ENCODE results near the gene IMMP2L.

IMMP2L gene

DNA sequence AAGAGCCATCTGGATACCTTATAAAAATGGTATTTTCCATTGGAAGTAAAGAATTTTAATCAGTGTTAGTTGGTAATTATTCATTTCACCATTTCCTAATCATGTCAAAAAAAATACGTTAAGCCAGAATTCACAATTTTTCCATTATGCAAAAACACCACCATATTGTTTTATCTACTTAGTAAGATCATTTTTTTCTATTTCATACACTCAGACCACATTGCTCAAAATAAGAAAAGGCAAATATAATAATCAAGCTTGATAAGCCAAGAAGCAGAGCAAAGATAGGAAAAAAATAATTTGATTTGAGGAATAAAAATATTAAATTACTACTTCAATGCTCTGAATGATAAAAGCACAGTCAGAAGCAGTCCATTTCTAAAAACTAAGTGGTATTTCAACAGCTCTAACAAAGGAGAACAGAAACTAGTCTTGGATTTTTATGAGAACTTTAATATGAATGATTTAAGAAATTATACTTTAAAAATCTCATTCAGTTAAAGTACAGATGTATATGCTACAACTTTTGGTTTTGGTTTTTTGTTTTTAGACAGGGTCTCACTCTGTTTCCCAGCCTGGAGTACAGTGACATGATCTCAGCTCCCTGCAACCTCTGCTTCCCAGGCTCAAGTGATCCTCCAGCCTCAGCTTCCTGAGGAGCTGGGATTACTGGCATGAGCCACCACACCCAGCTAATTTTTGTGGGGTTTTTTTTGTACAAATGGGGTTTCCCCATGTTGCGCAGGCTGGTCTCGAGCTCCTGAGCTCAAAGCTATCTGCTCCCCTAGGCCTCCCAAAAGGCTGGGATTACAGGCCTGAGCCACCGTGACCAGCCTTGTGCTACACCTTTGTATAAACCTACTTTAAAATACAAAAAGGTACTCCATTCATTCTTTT, 424.7 kb downstream of the IMMP2L start:
- DNase-seq = no peak

DNA sequence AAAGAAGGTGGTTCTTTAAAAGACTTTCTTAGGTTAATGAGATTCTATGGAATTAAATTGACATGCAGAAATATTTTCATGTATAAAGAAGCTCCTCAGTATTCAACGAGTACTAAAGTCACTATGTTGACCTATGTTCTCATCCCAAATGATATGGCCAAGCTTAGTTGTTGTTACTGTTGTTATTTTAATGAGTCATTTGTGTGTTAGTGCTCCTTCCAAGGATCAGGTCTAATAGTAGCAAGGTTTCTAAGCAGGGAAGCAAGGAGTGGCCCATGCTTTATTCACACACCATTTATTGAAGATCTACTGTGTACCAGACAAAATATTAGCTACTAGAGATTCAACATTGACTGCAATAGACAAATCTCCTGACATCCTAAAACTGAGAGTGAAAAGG, 429.5 kb downstream of the IMMP2L start:
- no peak for DNase-seq

DNA sequence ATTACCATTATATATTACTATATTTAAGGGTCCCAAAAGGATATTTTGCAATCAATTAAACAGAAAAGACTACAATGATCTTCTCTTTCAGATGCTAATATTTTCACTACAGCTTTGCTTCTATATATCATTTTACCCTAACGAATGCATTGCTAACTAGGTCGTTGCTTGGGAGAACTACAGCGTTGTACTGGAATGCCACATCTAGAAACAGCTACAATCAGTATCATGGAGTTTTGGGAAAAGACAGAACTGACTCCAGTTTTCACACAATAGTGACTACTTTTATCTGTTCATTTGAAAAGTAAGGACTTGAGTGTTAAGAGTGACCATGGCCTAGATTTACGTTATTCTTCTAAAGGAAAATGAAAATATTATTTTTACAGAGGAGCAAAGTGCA, 432.9 kb downstream of the IMMP2L start:
- DNase-seq = no peak

DNA sequence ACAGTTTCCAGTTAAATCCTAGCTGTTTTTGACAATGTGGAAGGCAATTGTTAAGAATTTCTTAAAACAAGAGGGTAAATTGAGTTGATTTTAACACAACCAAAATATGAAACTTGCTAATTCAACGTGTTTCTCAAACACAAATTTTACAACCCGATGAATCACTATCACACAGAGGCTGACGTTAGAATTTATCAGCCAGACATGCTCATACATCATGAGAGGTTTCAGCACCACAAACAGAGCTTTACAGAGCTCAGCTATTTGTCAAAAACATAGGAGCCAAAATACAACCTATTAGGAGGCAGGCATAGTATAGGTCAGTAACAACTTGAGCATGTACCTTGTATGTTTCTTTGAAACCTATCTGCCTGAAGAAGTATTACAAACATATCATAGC, 435.3 kb downstream of the IMMP2L start:
- DNase-seq = no peak

DNA sequence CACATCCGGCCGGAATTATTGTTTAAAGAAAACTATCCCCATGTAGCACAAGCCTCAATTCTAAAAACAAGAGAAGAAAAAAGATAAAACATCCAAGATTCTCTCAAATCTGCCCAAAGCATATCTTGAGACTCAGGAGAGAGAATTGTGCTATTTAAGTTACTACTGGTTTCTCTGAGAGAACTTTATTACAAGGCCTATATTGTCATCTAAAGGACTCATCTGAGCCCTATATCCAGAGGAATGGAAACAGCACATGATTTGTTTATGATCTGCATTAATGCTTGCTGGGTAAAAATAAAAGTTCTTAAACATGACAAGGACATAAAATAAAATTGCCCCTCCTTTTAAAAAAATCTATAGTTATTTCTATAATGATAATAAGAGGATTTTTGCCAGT, 446.3 kb downstream of the IMMP2L start:
- DNase-seq = no peak

DNA sequence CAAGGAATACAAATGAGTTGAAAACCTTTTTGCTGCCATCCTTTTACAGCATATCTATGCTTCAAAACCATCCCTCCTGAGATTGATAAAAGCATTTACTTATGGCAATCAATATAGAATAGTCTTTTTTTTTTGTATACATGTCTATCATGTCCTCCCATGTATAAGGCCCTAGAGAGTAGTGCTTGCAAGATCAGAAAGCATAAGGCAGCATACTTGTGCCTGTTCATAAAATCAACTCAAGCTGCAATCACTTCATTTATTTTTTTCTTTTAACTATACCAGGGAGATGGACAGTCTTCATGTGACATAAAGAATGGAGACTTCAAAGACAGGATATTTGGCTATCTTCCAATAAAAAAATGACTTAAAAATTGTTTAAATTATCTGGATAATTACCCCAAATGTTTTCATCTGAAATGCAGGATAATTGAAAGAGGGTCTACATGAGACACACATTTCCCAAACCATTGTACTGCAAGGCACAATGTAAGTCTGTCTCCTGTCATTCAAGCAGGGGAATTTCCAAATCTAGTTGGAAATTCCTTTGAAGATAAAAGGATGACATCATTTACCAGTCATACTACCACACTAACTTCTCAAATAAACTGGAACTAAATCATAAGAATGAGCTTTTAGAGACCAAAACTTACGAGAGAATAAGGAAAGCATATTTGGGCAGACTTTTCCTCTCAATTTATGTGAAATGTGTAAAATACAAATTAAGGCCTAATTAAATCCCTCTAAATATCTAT, 448.9 kb downstream of the IMMP2L start:
- DNase-seq = peak; percentile 74

DNA sequence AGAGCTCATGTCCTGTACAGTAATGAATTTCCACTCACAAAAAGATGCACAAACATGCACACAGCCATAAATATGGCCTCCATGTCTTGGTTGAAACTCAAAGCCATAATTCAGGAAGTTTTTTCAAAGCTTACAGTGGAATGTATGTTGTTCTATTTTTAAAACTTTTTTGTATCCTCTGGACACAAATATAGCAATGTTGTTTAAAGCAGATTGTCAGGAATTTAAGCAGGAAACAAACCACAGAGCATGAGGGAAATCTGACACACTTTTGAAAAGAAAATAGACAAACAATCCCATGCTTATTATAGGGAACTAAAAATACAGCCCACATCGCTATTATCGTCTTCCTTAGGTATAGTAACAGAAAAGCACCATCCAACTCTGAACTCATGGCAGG, 449.9 kb downstream of the IMMP2L start:
- DNase-seq = no peak

DNA sequence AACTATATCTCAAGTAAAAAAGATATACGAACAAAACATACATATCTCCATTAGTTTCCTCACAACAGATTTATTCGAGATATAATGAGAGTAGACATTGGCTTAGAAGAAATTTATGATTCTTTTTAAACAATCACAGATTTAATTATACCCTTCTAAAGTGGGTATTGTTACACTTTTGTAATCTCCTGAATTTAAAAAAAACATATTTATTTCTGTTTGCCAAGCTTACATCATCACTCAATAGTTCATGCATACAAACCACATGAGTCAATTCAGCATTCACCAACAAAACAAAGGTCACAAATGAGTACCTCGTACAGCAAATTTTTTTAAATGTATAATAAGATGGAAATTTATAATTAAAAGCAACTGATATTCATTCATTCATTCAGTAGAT, 453.8 kb downstream of the IMMP2L start:
- peak; percentile 27 for DNase-seq

DNA sequence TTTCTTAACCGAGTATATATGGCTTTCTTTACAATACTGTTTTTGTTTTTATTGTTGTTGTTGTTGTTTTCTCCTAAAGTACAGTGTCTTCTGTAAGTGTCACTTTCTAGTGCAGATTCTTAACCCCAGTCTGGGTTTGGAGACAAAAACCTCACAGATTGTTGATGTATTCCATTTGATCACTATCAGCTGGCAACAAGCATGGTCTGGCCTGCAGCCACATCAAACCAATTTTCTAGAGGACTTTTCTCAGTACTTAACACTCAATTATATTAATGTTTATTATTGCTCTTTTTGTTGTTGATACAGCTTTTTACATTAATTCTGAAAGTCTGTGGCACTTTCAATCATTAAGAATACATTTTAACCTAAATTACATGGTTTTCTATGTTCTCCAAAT, 454.3 kb downstream of the IMMP2L start:
- no peak for DNase-seq

DNA sequence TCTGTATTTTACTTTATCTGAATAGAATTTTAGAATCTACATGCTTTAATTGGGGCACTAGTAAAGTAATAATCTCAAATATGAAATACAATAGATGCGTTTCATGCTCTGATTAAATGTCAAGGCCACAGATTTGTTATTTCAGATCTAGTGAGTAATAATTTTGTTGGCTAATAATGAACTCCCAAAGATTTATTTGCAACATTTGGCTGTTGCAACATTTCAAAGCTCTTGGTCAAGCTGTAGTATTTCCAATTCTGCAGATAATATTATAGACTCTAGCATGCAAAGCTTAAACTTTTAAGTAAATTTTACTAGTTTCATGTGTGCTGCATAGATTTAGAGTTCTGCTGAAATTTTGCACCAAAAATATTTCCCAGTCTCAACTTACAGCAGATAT, 454.7 kb downstream of the IMMP2L start:
- DNase-seq = no peak

DNA sequence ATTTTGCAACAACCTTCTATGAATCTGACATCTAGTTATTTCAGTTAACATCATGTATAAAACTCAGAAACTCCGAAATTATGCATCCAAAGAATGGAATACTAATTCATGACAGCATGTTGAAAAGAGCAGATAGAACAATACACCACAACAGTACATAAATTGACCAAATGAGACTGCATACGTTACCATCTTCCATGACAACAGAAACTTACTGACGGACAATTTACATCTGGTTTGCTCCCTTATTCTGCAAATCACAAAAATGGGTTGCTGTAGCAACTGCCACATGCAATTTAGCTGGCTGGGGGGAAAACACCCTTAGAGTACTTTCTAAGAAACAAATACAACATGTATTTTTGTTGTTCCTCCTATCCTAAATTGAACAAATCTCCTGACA, 457.0 kb downstream of the IMMP2L start:
- DNase-seq = no peak

DNA sequence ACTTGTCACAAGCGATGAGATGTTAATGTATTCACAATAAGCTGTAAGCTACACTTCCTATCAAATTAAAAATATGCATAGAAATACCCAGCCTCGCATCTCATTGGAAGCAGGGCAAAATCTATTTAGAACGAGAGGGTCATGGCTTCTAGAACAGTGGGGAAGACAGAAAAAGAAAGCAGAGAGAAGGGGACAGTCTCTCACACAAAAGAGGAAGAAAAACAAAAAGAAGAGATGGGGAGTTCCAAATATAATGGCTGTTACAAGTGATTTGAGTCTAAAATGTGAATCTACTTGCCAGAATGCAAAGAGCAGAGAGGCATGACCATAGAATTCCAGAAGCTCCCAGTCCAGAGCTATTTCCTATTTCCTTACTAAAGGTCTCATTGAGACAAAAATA, 457.6 kb downstream of the IMMP2L start:
- no peak for DNase-seq

DNA sequence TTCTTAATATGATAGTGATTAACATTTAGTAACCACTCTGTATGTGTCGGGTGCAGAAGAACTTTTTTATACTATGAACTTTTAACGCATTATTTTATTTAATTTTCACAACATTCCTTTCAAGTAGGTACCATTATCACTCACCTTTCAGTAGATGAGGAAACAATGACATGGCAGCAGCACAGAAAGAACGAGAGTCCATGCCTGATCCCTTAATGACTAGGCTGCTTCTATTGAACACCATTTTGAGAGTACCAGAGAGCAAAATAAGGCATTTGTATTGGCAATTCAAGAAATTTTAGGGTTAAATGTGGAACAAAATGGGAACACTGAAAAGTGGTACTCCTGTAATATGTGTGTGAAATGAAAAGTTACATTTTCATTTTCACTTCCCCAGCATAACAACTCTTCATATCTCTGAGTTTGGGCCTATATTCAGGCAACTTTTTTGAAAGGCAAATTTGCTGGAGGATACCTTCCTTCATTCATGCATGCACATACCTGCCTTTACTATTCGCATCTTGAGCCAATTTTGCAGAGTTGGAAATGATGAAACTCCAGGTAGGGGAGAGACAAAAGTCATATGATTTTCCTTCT, 458.5 kb downstream of the IMMP2L start:
- DNase-seq = no peak

DNA sequence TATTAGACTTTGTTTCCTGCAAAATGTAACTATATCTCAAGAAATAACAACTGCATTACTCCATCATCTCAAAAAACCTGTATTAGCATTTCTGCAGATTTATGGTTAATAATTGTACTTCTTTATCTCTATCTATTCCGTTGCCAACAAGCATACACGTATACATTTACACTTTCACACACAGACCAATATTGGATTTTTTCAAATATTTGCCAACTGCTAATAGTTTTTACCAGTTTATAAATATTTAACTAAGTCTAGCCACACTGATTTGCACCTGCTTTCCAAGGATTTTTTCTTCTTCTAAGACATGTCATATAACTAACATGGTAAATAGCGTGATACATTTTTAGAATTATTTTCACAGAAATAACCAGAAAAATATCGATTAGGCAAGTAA, 459.2 kb downstream of the IMMP2L start:
- DNase-seq = no peak

DNA sequence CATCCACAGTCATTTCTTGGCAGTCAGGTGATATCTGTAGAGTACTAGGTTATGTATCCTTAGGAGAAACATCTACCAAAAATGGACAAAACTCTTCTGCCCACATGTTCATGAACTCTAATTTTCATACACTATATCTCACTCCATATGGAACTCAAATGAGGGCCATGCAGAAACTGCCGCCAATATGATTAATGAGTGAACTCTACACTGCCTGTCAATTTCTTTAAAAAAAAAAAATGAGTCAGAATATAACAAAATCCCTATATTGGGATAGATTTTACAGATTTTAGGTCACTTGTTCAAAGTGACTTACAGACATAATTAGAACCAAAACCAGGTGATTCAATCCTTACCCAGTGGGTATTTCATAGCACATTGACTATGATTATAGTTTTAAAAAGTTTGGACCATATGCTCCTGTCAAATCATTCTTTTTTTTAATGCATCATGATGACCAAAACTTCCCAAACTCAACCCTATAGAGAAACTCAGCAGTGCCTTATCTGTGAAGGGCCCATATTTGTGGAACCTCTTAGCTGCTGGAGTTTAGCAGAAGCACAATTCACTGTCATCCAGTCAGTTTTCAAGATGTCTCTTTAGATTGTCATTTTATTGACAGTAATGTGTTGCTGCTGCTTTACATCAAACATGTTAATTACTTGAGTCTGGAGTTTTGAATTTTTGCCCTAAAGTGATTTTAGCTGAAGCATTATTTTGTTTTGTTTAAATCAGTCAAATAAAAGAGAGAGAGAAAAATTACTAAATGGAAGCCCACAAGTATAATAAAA, 460.2 kb downstream of the IMMP2L start:
- DNase-seq = no peak

DNA sequence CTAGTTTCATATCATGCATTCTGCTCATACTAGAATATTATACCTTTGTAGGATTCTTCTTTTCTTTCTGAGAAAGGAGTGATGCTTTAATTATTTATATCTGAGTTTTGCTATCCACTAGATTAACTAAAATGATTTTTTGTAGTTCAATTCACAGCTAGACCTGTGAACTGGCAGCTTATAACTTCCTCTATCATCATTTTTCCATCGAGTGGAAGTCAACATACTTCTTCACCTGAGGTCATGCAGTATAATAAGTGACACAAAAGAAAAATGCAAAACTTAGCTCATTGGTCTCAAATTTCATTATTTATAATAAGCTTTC, 463.4 kb downstream of the IMMP2L start:
- no peak for DNase-seq

DNA sequence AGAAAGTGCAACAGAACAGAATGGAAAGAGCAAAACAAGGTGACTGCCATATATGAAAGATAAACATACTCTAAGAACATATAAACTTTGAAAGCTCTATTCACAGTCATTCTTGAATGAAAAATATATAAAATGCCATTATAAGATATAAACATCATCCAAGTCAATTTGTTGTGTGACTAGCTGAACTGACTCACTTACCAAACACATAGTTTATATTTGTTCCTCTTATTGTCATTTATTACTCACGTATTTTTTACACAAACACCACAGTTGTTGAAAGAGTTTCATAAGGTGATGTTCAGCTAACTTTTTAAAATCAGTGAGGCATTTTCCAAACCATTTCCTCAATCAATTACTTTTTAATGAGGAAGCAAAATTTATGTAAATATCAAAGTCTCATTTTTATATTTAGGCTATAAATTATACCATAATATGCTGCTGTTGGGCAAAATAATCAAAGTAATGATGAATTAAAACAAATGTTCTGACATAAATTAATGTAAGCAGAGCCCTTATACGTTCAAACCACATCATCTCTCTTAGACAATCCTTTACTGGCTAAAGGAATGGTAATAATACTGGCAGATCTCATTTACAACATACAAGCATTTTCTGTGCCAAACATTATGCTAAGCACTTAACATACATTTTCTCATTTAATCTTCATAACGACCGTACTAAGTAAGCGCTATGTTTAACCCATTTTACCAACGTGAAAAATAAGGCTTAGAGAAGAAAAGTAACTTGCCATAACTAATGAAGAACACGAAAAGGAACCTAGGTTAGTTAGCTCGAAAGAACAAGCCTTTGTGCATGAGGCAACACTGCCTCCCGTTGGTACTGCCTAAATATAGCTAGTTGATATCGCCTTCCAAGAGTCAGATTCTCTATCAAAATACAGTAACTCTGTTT, 464.0 kb downstream of the IMMP2L start:
- no peak for DNase-seq

DNA sequence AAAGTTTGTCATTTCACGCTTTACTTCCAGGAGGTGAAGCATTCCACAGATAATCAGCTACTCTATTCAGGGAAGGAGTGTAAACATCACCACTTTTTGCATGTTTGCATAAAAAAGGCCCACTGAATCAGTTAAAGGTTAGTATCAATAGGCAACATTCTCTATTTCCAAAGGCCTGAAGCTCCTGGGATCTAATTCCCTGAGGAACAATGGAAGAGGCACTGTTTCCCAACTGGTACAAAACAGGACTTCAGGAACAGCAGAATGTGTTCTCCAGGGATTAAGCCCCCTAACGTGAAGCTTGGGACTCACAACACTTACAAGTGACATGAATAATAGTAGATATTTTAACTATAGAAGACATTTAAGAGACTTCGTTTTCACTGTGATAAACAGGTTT, 465.3 kb downstream of the IMMP2L start:
- DNase-seq = no peak

DNA sequence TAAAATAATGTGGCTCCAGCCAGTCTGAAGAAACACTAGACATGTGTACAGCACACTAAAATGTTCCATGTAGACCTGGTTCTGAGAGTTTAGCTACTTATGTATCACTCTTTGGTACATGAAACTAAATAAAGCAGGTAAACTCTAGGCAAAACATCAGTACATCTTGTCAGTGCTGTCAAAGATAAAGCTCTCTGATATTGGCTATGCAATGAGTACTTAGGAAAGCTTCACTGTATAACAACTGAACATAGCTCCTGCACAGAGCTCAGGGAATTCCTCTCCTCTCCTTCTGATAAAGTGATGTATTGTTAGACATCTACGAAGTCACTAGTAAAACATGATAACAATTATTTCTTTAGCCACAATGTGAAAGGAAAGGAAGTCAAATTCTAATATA, 467.9 kb downstream of the IMMP2L start:
- no peak for DNase-seq

DNA sequence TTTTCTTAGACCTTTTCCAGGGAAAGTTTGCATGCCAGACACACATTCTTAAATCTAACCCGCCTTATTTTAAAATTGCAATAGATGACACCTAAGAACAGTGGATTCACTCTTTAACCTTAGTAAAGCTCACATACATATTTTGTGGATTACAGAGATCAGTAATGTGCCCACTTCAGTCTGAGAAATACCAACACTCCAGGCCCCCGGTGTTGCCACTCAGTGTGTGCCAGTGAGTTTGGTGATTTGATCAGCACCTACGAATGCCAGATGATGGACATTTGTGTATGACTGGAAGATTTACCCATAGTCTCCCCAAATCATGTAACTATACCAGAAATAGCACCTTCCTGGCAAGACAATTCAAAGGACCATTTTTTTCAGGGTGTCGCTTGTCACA, 468.8 kb downstream of the IMMP2L start:
- DNase-seq = no peak

DNA sequence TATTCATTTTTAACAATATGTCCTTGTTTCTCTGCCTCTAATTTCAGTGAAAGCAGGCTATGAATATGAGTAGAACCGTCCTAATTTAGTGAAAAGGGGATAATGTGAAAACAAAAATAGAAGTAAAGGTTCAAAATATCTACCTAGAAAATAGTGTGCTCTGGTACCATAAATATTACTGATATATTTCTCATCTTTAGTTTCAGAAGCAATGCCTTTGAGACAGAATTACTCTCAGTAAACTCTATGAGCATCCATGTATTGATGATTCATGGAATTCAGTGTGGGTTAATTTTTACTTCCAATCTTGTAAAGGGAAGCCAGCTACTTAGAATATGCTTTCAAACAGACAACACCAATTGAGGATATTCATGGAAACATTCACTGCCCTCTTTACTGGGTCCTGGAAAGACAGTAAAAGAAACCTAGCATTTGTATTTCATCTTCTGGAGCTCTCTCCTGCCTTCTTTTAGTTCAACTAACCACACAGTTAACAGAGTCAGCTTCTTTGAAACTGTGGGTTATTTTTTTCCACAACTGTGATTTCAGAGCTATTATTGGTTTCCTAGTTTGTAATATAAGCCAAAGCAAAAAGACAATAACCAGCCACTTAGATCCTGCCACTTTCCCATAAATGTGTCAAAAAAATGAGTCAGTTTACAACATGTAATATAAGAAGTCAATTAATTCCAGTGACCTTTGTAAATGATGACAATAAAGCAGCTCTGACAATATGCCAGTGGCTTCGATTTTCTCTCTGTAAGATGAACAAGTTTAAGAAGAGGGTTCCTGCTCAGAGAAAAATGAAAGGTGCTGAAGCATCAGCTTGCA, 469.7 kb downstream of the IMMP2L start:
- no peak for DNase-seq

Measured in kidney glomerular epithelial cell (primary cell).